NCI-H1092 (cell line): Measurements from ENCODE around the gene NUMB.

Source experiments
- DNase-seq: peaks from one replicate; lab custom pipeline; 2025; lab: John Stamatoyannopoulos, UW

The NUMB gene

GRCh38 chr14:73245480-73246325, 212.6 kb downstream of the NUMB start:
- DNase-seq, result no peak

GRCh38 chr14:73244541-73245290, 213.6 kb downstream of the NUMB start:
- DNase-seq, result no peak

- no peak for DNase-seq
These were observed 214.6 kb downstream of the NUMB start for GRCh38 chr14:73243748-73244147.

GRCh38 chr14:73243341-73243740, 215.0 kb downstream of the NUMB start:
- DNase-seq, result no peak

GRCh38 chr14:73242357-73242901, 215.9 kb downstream of the NUMB start:
- DNase-seq, result no peak

GRCh38 chr14:73241481-73242165, 216.7 kb downstream of the NUMB start:
- DNase-seq, result no peak

- DNase-seq, result no peak
These were observed 217.4 kb downstream of the NUMB start for GRCh38 chr14:73240816-73241480.

- no peak for DNase-seq
These were observed 218.7 kb downstream of the NUMB start for GRCh38 chr14:73239393-73240241.

GRCh38 chr14:73238941-73239340, 219.4 kb downstream of the NUMB start:
- DNase-seq, result no peak

- DNase-seq, result no peak
These were observed 219.9 kb downstream of the NUMB start for GRCh38 chr14:73238424-73238852.

- DNase-seq, result no peak
These were observed 220.4 kb downstream of the NUMB start for GRCh38 chr14:73237786-73238423.

GRCh38 chr14:73237219-73237785, 221.0 kb downstream of the NUMB start, which contains the start of gene PAPLN:
PAPLN (plus strand) TSS chr14:73237506; CDS start chr14:73239779, 2,273 bp downstream.
- DNase-seq, result no peak

- no peak for DNase-seq
These were observed 221.6 kb downstream of the NUMB start for GRCh38 chr14:73236752-73237218.

- no peak for DNase-seq
These were observed 222.2 kb downstream of the NUMB start for GRCh38 chr14:73236157-73236556.

- no peak for DNase-seq
These were observed 222.7 kb downstream of the NUMB start for GRCh38 chr14:73235531-73236155.

GRCh38 chr14:73234586-73235394, 223.6 kb downstream of the NUMB start:
- DNase-seq, result no peak

- no peak for DNase-seq
These were observed 224.3 kb downstream of the NUMB start for GRCh38 chr14:73234029-73234428.

GRCh38 chr14:73233564-73233963, 224.8 kb downstream of the NUMB start:
- DNase-seq, result no peak
